H1 (cell line): Measurements from ENCODE around the gene GPR65. TPM values are rescaled to one million over a fixed set of nuclear protein-coding genes. Genes with fewer than 3 reads are reported as not detected.

Experiments used
- CTCF ChIA-PET: fragments of 300-600 bp; sonication (Branson Sonifier 250); formaldehyde crosslinking; loops from one replicate; lab custom pipeline; 2021; ENCODE audit not compliant: partially characterized antibody; lab: Charles Lee
- POLR2A ChIA-PET: fragments of 300-600 bp; sonication (Branson Sonifier 250); formaldehyde crosslinking; loops from one replicate; lab custom pipeline; 2021; ENCODE audit warnings: inconsistent platforms; ENCODE audit not compliant: partially characterized antibody; lab: Charles Lee
- DNase-seq, 2 experiments: peaks; one replicate each; pipeline versions ENCODE4 v3.0.0 to v3.0.0-alpha.2; 2010 to 2022; ENCODE audit warnings: low spot score in 2 of 2, low read depth in 1 of 2, mixed read lengths in 1 of 2
- FAIRE-seq: peaks from 2 replicates; lab custom pipeline; 2011; peaks lifted over from hg19 to GRCh38; lab: Jason Lieb, UNC
- H2AFZ ChIP-seq: 2 replicates; pipeline ENCODE4 v1.8.1; 2012; ENCODE audit warnings: low read length, inconsistent platforms
- H2AK5ac ChIP-seq: 2 replicates; pipeline ENCODE4 v1.6.1; 2013; ENCODE audit warnings: low read depth, low read length
- H2BK120ac ChIP-seq: replicated peaks from 2 replicates; pipeline ENCODE3; 2013; ENCODE audit warnings: low read depth, low read length, inconsistent platforms
- H2BK12ac ChIP-seq: 2 replicates; pipeline ENCODE4 v1.6.1; 2013; ENCODE audit warnings: low read depth, low read length
- H2BK15ac ChIP-seq: 2 replicates; pipeline ENCODE4 v1.6.1; 2013; ENCODE audit warnings: low read length
- H2BK20ac ChIP-seq: 2 replicates; pipeline ENCODE4 v1.6.1; 2013; ENCODE audit warnings: low read length
- H2BK5ac ChIP-seq: 2 replicates; pipeline ENCODE4 v1.6.1; 2013; ENCODE audit warnings: low read depth, low read length
- H3K14ac ChIP-seq: 2 replicates; pipeline ENCODE4 v1.6.1; 2013; ENCODE audit warnings: inconsistent platforms; ENCODE audit not compliant: insufficient read length
- H3K18ac ChIP-seq: 2 replicates; pipeline ENCODE4 v1.6.1; 2013; ENCODE audit warnings: low read length; ENCODE audit errors: extremely low read depth
- H3K23ac ChIP-seq: 2 replicates; pipeline ENCODE4 v1.6.1; 2013; ENCODE audit warnings: inconsistent platforms; ENCODE audit not compliant: insufficient read length
- H3K23me2 ChIP-seq: 2 replicates; pipeline ENCODE4 v1.6.1; 2013; ENCODE audit warnings: low read depth, low read length
- H3K27ac ChIP-seq: 2 replicates; pipeline ENCODE4 v1.6.1; 2011; ENCODE audit warnings: low read depth, low read length, inconsistent platforms
- H3K27me3 ChIP-seq, 4 experiments: replicated peaks in 1 of 4; 1 replicate in 1 of 4; 2 replicates in 3 of 4; pipeline versions ENCODE4 v1.6.1 to v1.8.1; 2011 to 2013; ENCODE audit warnings: low read length in 3 of 4, mild to moderate bottlenecking in 3 of 4, inconsistent platforms in 2 of 4, mixed read lengths in 2 of 4, moderate library complexity in 1 of 4; ENCODE audit not compliant: control insufficient read depth in 3 of 4, insufficient read depth in 3 of 4; ENCODE audit errors: extremely low read depth in 1 of 4
- H3K36me3 ChIP-seq, 4 experiments: 2 replicates each; pipeline versions ENCODE4 v1.6.1 to v1.8.1; 2011 to 2013; ENCODE audit warnings: mild to moderate bottlenecking in 4 of 4, low read length in 3 of 4, moderate library complexity in 2 of 4, control low read depth in 1 of 4, inconsistent platforms in 1 of 4; ENCODE audit not compliant: insufficient read depth in 4 of 4, control insufficient read depth in 2 of 4
- H3K4ac ChIP-seq: replicated peaks from 2 replicates; pipeline ENCODE3; 2013; ENCODE audit warnings: low read length, low read depth, mixed read lengths, inconsistent platforms; ENCODE audit not compliant: insufficient read length
- H3K4me1 ChIP-seq, 4 experiments: replicated peaks in 1 of 4; 1 replicate in 1 of 4; 2 replicates in 3 of 4; pipeline versions ENCODE4 v1.6.1 to v1.8.1; 2011 to 2013; ENCODE audit warnings: low read length in 3 of 4, inconsistent platforms in 2 of 4, mixed read lengths in 1 of 4; ENCODE audit not compliant: insufficient read depth in 4 of 4, control insufficient read depth in 3 of 4
- H3K4me2 ChIP-seq, 2 experiments: 2 replicates each; pipeline versions ENCODE4 v1.6.1 to v1.8.1; 2011 to 2013; ENCODE audit warnings: low read depth in 2 of 2, low read length in 2 of 2, control low read depth in 1 of 2, inconsistent platforms in 1 of 2, mild to moderate bottlenecking in 1 of 2; ENCODE audit not compliant: insufficient read depth in 1 of 2
- H3K4me3 ChIP-seq, 4 experiments: fragments of 200-600, 300-600 bp in 1 of 4; sonication (generic), shearing (Covaris generic), sonication (Bioruptor Twin) in 1 of 4; 2 replicates each; pipeline versions ENCODE4 v1.5.1 to v1.8.1; 2011 to 2016; ENCODE audit warnings: low read length in 4 of 4, low read depth in 3 of 4, control low read depth in 2 of 4, inconsistent platforms in 2 of 4, mild to moderate bottlenecking in 2 of 4, mixed read lengths in 1 of 4, moderate library complexity in 1 of 4; ENCODE audit not compliant: insufficient read depth in 2 of 4; ENCODE audit errors: extremely low read depth in 1 of 4
- H3K56ac ChIP-seq: replicated peaks from 2 replicates; pipeline ENCODE3; 2013; ENCODE audit warnings: low read depth, mild to moderate bottlenecking, mixed read lengths, low read length, inconsistent platforms; ENCODE audit not compliant: insufficient read length
- H3K79me1 ChIP-seq: 2 replicates; pipeline ENCODE4 v1.6.1; 2013; ENCODE audit warnings: low read depth, low read length, control low read depth
- H3K79me2 ChIP-seq, 2 experiments: 2 replicates each; pipeline versions ENCODE4 v1.6.1 to v1.8.1; 2012 to 2013; ENCODE audit warnings: low read length in 2 of 2, mild to moderate bottlenecking in 2 of 2, inconsistent platforms in 1 of 2; ENCODE audit not compliant: insufficient read depth in 2 of 2, control insufficient read depth in 1 of 2
- H3K9ac ChIP-seq, 4 experiments: replicated peaks in 1 of 4; 1 replicate in 1 of 4; 2 replicates in 3 of 4; pipeline versions ENCODE4 v1.6.1 to v1.8.1; 2011 to 2013; ENCODE audit warnings: low read depth in 3 of 4, low read length in 3 of 4, control low read depth in 2 of 4, mild to moderate bottlenecking in 2 of 4, moderate library complexity in 2 of 4, inconsistent platforms in 1 of 4; ENCODE audit errors: extremely low read depth in 1 of 4
- H3K9me3 ChIP-seq, 2 experiments: 2 replicates each; pipeline versions ENCODE4 v1.6.1 to v1.8.1; 2012 to 2013; ENCODE audit warnings: mild to moderate bottlenecking in 2 of 2, moderate library complexity in 2 of 2, control low read depth in 1 of 2, inconsistent platforms in 1 of 2, low read depth in 1 of 2, low read length in 1 of 2, mixed read lengths in 1 of 2; ENCODE audit not compliant: insufficient read depth in 2 of 2
- H4K20me1 ChIP-seq, 2 experiments: replicated peaks in 1 of 2; 2 replicates each; pipeline versions ENCODE3 to v1.8.1; 2011 to 2013; ENCODE audit warnings: inconsistent platforms in 2 of 2, low read length in 2 of 2, mild to moderate bottlenecking in 1 of 2; ENCODE audit not compliant: insufficient read depth in 2 of 2, control insufficient read depth in 1 of 2
- H4K5ac ChIP-seq: 2 replicates; pipeline ENCODE4 v1.6.1; 2013; ENCODE audit warnings: low read length, low read depth, mixed read lengths, inconsistent platforms; ENCODE audit not compliant: insufficient read length
- H4K8ac ChIP-seq: 2 replicates; pipeline ENCODE4 v1.8.0; 2013; ENCODE audit warnings: mild to moderate bottlenecking, moderate library complexity, low read length, inconsistent platforms; ENCODE audit not compliant: insufficient read depth; ENCODE audit errors: extremely low read depth
- H4K91ac ChIP-seq: replicated peaks from 2 replicates; pipeline ENCODE3; 2013; ENCODE audit warnings: low read length, mixed read lengths, inconsistent platforms; ENCODE audit not compliant: insufficient read length
- BCL11A ChIP-seq, 2 experiments: IDR thresholded peaks; one replicate each; pipeline ENCODE4 v1.6.1; 2011; ENCODE audit warnings: low read depth in 2 of 2, low read length in 2 of 2, mild to moderate bottlenecking in 2 of 2
- EP300 ChIP-seq, 2 experiments: IDR thresholded peaks; 1 replicate in 1 of 2; 2 replicates in 1 of 2; pipeline ENCODE4 v1.6.1; 2011 to 2012; ENCODE audit warnings: low read depth in 2 of 2, low read length in 2 of 2, mild to moderate bottlenecking in 2 of 2, borderline replicate concordance in 1 of 2, inconsistent platforms in 1 of 2, moderate library complexity in 1 of 2
- GTF2F1 ChIP-seq: IDR thresholded peaks from 2 replicates; pipeline ENCODE4 v1.6.1; 2012; ENCODE audit warnings: low read depth, low read length, improper control_type of control experiment, borderline replicate concordance
- KDM1A ChIP-seq: fragments of 200-600, 300-600 bp; sonication (generic); IDR thresholded peaks from 2 replicates; pipeline ENCODE4 v1.7.1; 2016; ENCODE audit warnings: mild to moderate bottlenecking, low read length, borderline replicate concordance
- MAFK ChIP-seq: IDR thresholded peaks from 2 replicates; pipeline ENCODE4 v1.6.1; 2012; ENCODE audit warnings: low read depth, mild to moderate bottlenecking, improper control_type of control experiment, low read length
- PHF8 ChIP-seq: fragments of 200-600 bp; sonication (generic); conservative IDR thresholded peaks from 2 replicates; pipeline ENCODE4 v1.7.1; 2012; ENCODE audit warnings: low read depth, mild to moderate bottlenecking, inconsistent platforms, low read length, moderate library complexity
- SP4 ChIP-seq: IDR thresholded peaks from 2 replicates; pipeline ENCODE4 v1.6.1; 2012; ENCODE audit warnings: low read length, inconsistent platforms
- SUZ12 ChIP-seq: fragments of 200-600 bp; sonication (generic); IDR thresholded peaks from 2 replicates; pipeline ENCODE4 v1.6.1; 2012; ENCODE audit warnings: mild to moderate bottlenecking, inconsistent platforms, low read length, moderate library complexity, mixed read lengths
- ZNF274 ChIP-seq: IDR thresholded peaks from 2 replicates; pipeline ENCODE4 v1.7.0; 2012; ENCODE audit warnings: low read length, borderline replicate concordance; ENCODE audit errors: extremely low read depth
- WGBS, 2 experiments: shearing (Covaris generic) in 1 of 2; methylation state at CpG; one replicate each; pipeline versions ENCODE4 v1.1.6 to v1.1.7; 2013 to 2015; ENCODE audit warnings: low lambda C conversion rate in 2 of 2, mixed read lengths in 2 of 2, inconsistent platforms in 1 of 2, low coverage in 1 of 2, missing lambda C conversion rate in 1 of 2; ENCODE audit not compliant: insufficient replicate concordance in 2 of 2, insufficient coverage in 1 of 2, insufficient read length in 1 of 2; ENCODE audit errors: extremely low coverage in 1 of 2, missing lambda C conversion rate in 1 of 2; 5-methylcytosine and 5-hydroxymethylcytosine counted together
- polyA plus RNA-seq, 7 experiments: library from polyadenylated mRNA; depleted of rRNA in 3 of 7; stranded (reverse) in 5 of 7; unstranded in 2 of 7; fragments of >200 nt in 5 of 7; fragments of 200-250 nt in 2 of 7; gene quantifications; 1 replicate in 5 of 7; 2 replicates in 1 of 7; 4 replicates in 1 of 7; pipeline versions ENCODE4 v1.2.1 to v1.2.3, GENCODE V29; 2011 to 2013; ENCODE audit warnings: missing spikeins in 2 of 7, mixed read lengths in 2 of 7
- total RNA-seq: library from RNA; stranded (reverse); fragmentation: NEBNext Ultra II Directional; extraction: Animal tissue kit (Norgen Biotek cat#: 25700); gene quantifications from 2 replicates; pipeline ENCODE4 v1.2.1, GENCODE V29; 2021

Gene GPR65
- total and polyA plus RNA-seq, 2 of the 8 experiments (the other 6 are each of a cell fraction or from before 2014, with no cell fraction given), result not detected

DNA sequence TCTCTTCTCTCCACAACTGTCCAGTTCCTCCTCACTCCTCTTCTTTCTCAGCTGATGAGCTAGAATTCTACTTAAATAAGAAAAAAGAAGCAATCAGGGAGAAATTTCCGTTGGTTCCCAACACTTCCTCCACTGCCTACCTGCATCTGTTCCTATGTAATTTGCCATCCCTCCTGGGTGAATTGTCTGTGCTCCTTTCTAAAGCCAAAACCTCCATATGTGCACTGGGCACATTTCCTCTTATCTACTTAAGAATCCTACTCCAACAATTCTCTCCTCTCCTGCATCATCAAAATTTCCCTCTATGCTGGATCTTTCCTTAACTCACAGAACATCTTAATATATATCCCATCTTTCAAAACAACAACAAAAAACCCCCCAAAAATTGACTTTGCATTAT is 35.2 kb downstream of the GPR65 start:
- H3K36me3 ChIP-seq, result no peaks in the 10 kb centered on the region
- no peak overlapping the region for H2BK12ac ChIP-seq
- no peak overlapping the region for H4K5ac ChIP-seq
- H2AFZ ChIP-seq, result no peak overlapping the region
- no peak overlapping the region for H4K8ac ChIP-seq
- H4K91ac ChIP-seq, result no peak overlapping the region
- TF ChIP-seq ZNF274 (no peak), PHF8 (no peak), KDM1A (no peak), GTF2F1 (no peak), SUZ12 (no peak), BCL11A (IDR thresholded peaks at IDR 0.05; ENCODE audit: low read depth in 2 of 2, low read length in 2 of 2) (no peak), MAFK (no peak), SP4 (no peak), EP300 (IDR thresholded peaks at IDR 0.05; ENCODE audit: borderline replicate concordance in 1 of 2, low read depth in 2 of 2, low read length in 2 of 2) (no peak)
- peaks cover 0 to 6% (median 0%) of the 10 kb centered on the region in 4 experiments; a peak in 2 of 7 replicates for H3K4me1 ChIP-seq
- H4K20me1 ChIP-seq, result no peaks in the 10 kb centered on the region
- H2BK15ac ChIP-seq, result no peak overlapping the region
- no peak overlapping the region for H3K27ac ChIP-seq
- no peak overlapping the region for H3K4me3 ChIP-seq
- no peaks in the 10 kb centered on the region for H3K23me2 ChIP-seq
- no peak overlapping the region for H2AK5ac ChIP-seq
- no peak overlapping the region for H2BK5ac ChIP-seq
- no peak overlapping the region for H3K4me2 ChIP-seq
- DNase-seq (no peak), FAIRE-seq (no peak)
- WGBS, 2 experiments, result 100% methylated on average over 1 of the region's 1 CpG; no CpG with 5 or more reads in 1 of the 2 experiments
- no peak overlapping the region for H3K56ac ChIP-seq
- no peak overlapping the region for H3K4ac ChIP-seq
- H3K14ac ChIP-seq, result no peak overlapping the region
- no peak overlapping the region for H3K18ac ChIP-seq
- ChIA-PET POLR2A (no interaction called here), CTCF (interaction anchor here (1.0 to 1.5 kb wide), 3 partner anchors 10 to 128 kb away, joined by 3 to 6 read pairs (median 5); no protein-coding TSS in a partner anchor)
- no peak overlapping the region for H3K23ac ChIP-seq
- no peaks in the 10 kb centered on the region for H3K9me3 ChIP-seq
- no peaks in the 10 kb centered on the region for H3K79me1 ChIP-seq
- no peak overlapping the region for H3K9ac ChIP-seq
- no peaks in the 10 kb centered on the region for H3K79me2 ChIP-seq
- no peaks in the 10 kb centered on the region for H3K27me3 ChIP-seq
- H2BK20ac ChIP-seq, result no peak overlapping the region
- no peak overlapping the region for H2BK120ac ChIP-seq
